Fibroblast of upper back skin (primary cell): ENCODE results near the gene SCN5A.

ENCODE experiments used
- DNase-seq: peaks from one replicate; pipeline ENCODE4 v3.0.0-alpha.2; 2013

The SCN5A gene

DNA sequence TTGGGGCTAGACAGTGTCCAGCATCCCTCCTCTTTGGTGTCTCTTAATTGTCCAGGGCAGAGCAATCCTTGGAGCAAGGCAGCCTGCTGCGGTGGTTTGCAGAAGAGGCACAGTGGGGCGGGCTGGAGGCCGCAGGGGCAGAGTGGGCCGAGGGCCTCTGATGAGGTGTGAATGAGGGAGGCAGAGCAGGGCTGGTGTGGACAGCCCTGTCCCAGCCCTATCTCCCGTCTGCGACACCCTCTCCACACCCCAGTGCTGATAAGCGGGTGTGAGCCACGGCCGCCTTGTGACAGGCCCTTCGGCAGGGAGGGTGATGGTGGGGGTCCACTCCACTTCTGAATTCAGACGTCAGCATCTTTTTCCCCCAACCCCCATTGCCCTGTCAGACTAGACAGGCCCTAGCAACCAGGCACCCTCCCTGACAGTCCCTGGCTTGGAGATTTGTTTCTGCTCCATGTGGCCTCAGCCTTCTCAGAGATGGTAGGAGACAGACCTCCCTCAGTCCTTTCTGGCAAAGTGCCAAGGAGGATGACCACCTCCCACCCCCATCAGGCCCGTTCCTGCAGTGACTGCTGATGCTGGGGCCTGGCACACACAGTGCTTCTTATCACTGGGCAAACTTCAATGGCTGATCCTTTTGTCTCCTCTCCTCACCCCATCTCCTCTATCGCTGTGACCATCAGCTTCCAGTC, 116.1 kb downstream of the SCN5A start:
- no peak for DNase-seq

DNA sequence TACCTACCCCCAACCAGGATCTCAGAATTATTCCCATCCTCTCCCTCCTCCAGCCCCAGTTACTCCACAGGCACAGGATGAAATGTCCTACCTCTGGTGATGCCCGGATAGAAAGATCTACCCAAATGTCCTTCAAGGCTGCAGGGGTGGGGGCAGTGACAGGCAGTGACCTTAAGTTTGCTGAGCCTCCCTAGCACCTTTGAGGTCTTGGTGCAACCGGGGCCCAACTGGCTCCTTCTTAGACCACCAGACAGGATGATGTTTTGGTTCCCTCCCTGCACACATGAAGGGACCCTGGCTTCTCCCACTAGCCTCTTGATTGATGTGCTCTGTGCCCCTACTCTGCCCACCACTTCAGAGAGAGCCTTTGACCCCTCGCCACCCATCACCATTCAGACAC, 117.0 kb downstream of the SCN5A start:
- no peak for DNase-seq

GRCh38 chr3:38528457-38528856, 121.0 kb downstream of the SCN5A start:
- DNase-seq = no peak

DNA sequence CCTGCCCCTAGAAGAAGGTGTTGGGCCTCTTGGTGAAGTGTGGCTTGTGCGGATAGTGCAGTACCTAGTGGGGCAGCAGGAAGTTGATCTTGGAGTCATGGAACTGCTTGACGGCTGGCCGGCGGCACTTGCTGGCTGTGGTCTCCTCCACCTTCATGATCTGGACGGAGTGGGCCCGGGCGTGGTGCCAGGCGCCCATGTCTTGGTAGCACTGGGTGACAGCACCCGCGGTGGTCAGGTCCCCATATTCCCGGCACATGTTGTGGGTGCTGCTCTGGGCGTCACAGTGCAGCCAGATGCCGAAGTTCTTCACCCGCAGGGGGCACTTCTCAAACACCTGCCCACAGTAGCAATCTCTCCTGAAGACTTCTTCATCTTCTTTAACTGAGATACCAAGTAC, 122.7 kb downstream of the SCN5A start:
- no peak for DNase-seq

DNA sequence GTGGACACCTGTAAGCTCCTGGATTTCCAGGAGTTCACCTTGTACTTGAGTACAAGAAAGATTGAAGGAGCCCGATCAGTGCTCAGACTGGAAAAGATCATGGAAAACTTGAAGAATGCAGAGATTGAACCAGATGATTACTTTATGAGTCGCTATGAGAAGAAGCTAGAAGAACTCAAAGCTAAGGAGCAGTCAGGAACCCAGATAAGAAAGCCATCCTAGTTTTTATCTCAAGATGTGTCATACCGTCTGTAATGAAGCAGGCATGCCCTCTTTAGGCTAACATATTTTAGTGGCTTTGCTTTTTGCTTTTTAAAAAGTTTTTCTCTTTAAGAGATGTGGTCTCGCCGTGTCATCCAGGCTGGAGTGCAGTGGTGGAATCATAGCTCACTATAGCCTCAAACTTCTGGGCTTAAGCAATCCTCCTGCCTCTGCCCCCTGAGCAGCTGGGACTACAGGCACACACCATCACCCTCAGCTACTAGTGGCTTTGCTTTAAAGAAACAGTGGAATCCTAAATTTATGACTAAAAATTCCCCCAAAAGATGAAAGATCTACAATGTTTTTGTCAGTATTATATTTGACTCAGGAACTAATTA, 125.2 kb downstream of the SCN5A start:
- no peak for DNase-seq

- no peak for DNase-seq
Observed at GRCh38 chr3:38522002-38522401, 127.5 kb downstream of the SCN5A start.

DNA sequence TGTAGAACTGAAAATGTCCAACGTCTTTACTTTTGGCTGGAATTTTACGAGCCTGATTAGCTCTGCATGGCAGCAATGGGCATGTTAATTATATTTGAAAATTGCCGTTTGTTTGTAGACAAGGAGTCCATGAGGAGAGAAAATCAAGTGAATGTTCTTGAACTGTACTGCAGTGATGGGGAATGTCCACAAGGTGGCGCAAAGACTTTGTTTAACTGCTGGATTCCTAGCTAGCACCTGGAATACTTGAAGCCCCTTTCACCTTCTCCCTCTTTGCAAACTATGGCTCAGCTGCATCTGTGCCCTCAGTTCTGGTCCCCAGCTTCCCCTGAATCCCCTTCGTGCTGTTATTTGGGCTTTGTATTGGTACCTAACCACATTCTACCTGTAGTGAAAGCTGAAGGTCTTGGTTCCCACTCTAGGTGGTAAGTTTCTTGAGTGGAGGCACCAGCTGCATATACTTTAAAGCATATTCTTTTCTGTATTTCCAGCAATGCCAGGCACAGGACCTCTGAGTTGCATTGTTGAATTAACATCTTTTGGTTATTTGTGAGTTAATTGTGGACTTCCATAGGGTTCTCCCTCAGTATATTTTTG, 128.0 kb downstream of the SCN5A start:
- peak; percentile 59 for DNase-seq

DNA sequence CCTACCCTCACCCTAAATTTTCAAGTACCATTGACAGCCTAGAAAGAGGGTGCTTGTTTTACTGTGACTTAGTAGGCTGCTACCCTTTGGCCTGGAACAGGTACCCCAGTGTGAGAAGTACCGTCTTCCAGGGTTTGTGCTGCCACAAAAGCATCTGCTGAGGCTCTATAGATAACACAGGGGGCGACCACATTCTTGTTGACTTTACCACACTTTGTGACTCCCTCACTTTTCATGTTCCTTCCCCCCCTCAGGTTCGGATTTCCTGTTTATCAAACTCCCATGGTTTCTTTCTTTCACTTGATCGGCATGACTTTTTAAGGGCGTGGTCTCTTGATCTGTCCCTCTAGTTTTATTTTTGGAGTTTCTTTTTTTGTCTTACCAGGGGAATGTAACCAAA, 129.8 kb downstream of the SCN5A start:
- DNase-seq = no peak

GRCh38 chr3:38519000-38519399, 130.5 kb downstream of the SCN5A start:
- DNase-seq = no peak

DNA sequence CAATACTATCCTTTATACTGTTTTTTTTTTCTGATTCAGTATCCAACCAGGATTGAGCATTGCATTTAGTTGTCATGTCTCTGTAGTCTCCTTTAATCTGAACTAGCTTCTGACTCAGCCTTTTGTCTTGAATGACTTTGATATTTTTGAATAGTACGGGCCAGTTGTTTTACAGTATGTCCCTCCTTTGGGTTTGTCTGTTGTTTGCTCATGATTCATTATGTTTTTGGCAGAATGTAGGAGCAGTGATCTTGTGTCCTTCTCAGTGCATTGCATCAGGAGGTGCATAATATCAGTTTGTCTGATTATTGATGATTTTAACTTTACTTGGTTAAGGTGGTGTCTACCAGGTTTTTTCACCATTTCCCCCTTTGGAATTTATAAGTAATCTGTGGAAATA, 132.8 kb downstream of the SCN5A start:
- no peak for DNase-seq

DNA sequence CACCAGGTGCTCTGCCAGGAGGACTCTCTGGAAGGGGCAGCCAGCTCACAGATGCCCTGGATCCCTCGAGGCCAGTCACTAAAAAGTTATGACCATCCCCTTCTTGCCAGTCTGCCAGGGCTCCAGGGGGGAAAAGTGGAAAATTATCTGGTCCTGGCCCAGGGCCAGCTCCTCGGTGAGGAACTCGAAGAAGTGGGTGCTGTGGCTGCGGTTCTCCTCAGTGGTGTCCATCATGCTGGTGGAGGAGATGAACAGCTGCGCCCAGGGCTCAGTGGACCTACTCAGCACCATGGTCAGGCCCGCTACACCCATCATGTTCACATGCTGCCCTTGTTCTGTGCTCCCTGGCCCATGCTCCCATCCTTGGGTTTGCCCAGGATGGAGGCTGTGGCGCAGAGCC, 134.1 kb downstream of the SCN5A start:
- no peak for DNase-seq

GRCh38 chr3:38511546-38511945, 137.9 kb downstream of the SCN5A start:
- no peak for DNase-seq

- no peak for DNase-seq
Observed at GRCh38 chr3:38510631-38511030, 138.9 kb downstream of the SCN5A start.

DNA sequence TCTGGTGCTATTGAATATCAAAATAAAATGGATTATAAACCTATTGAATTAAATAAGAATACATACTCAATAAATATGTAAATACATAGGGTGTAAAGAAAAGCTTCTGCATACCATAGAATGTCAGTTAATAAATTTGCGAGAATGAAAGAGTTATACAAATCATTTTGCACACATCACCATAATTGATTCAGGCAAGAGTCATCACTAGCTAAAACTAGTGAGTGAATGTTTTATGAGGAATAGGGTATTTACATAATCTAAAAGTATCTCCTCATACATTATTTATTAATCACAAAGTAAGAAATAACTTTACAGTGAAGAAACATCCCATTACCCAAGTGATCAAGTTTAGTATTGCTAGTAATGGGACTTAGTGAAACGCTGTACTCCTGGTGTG, 139.8 kb downstream of the SCN5A start:
- DNase-seq = no peak

DNA sequence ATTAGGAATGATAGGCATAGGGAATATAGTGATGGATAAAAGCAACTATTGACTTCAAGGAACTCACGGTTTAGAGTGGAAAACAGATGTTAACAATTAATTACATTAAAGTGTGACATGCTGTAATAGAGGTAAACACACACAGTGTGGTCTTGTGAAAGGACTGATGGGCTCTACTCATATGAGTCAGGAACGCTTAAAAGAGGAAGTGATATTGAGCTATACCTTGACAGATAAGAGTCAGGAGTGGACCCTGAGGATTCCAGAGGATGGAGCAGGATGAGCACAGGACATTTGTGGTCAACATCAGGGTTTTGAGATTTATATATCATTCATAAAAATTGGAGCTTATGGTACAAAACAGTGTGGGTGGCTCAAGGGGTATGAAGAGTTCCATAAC, 142.4 kb downstream of the SCN5A start:
- no peak for DNase-seq

DNA sequence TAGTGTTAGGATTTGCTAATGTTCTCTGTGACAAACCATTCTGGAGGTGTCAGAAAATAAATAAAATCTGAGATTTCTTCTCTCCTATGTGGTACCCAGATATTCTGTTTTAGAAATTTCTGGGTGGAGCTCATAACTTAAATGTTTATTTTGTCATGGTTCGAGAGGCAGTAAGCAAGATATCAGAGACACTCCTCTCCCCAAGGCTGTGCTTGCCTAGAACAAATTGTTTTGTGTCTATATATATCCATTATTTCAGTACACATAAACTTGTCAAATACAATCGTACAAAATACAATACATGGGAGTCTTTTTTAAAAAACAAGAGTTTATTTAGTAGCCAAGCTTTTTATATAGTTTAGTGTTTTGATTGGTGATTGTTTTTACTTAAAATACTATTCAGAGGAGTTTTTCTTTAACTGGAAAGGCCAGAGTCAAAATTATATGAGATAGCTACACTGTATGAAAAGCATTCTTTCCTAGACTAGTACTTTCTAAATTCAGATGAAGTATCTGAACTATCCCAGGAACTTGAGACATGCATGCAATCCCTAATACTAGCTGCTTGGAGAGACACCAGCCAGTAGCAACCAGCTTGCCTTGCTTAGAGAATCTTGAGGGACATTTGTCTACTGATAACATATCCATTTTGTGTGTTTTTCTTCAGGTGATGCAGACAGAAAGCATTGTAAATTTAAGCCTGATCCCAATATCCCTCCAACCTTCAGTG, 148.6 kb downstream of the SCN5A start:
- DNase-seq = no peak
